Measurements from ENCODE around the gene BABAM1. TPM values are rescaled to one million over a fixed set of nuclear protein-coding genes. Genes with fewer than 3 reads are reported as not detected.

The BABAM1 gene
- total RNA-seq, 2 experiments from 2014 or later, result 98.5 to 100 TPM

DNA sequence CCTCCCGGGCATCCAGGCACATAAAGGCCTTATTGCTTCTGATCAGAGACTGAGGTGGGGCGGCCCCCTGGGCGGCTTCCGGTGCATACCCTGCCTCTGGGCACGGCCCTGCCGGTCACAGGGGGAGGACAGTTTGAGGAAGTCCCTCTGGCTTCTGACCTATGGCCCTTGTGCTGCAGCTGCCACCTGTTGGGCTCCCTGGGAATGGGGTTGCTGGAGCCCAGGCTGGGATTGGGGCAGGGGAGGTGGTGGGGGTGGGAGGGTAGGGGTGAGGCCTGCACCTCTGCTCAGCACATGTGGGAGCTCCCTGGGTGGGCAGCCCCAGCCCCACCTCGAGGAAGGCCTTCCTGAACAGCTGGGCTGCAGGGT, 56.7 kb downstream of the BABAM1 start:
- DNase-seq, result no peak
- Mint-ChIP-seq H3K27me3 (peaks cover 2% of the 10 kb centered on the region), H3K9me3 (no peaks in the 10 kb centered on the region), H3K4me1 (peaks cover 5% of the 10 kb centered on the region), H3K36me3 (ENCODE audit: low read depth) (peaks cover 26% of the 10 kb centered on the region), H3K27ac (no peak overlapping the region), H3K4me3 (no peak overlapping the region)
- ChIA-PET POLR2A (interaction anchor here (1.0 to 4.9 kb wide), 4 partner anchors 9 to 21 kb away, joined by 4 to 21 read pairs (median 7); partner anchors contain the start of genes ABHD8 and DDA1), CTCF (no interaction called here)

GRCh38 chr19:17324357-17325114, 57.3 kb downstream of the BABAM1 start:
- Mint-ChIP-seq H3K27ac (no peak overlapping the region), H3K4me1 (peaks cover 8% of the 10 kb centered on the region), H3K9me3 (no peaks in the 10 kb centered on the region), H3K27me3 (peaks cover 4% of the 10 kb centered on the region), H3K36me3 (ENCODE audit: low read depth) (peaks cover 21% of the 10 kb centered on the region), H3K4me3 (no peak overlapping the region)
- DNase-seq, result no peak
- CTCF ChIA-PET, result no interaction called here
- POLR2A ChIA-PET, result interaction anchor here (1.0 to 4.9 kb wide), 4 partner anchors 9 to 21 kb away, joined by 4 to 21 read pairs (median 7); partner anchors contain the start of genes ABHD8 and DDA1

DNA sequence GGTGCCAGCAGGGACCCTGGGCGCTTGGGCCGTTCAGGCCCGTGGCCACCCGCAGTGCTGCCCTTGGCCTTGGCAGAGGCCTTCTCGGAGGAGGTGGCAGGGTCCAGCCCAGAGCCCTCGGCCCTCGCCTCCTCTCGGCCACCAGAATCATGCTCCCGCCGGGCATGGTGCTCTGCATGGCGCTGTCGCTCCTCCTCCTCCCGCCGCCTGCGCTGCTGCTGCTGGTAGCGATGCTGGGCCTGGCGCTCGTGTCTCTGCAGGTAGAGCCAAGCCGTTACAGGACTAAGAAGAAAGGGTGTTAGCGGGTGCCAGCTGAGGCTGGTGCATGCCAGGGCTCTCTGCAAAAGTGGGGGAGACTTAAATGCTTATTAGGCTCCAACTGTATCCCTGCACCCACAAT, 57.9 kb downstream of the BABAM1 start:
- H3K27ac Mint-ChIP-seq, result no peak overlapping the region
- peaks cover 9% of the 10 kb centered on the region for H3K27me3 Mint-ChIP-seq
- H3K4me3 Mint-ChIP-seq, result no peak overlapping the region
- ChIA-PET POLR2A (interaction anchor here (1.3 to 4.9 kb wide), 3 partner anchors 8 to 16 kb away, joined by 4 to 21 read pairs (median 10); partner anchors contain the start of gene DDA1), CTCF (no interaction called here)
- DNase-seq, result no peak
- H3K36me3 Mint-ChIP-seq (ENCODE audit: low read depth), result peaks cover 18% of the 10 kb centered on the region
- H3K4me1 Mint-ChIP-seq, result peaks cover 12% of the 10 kb centered on the region
- H3K9me3 Mint-ChIP-seq, result no peaks in the 10 kb centered on the region

DNA sequence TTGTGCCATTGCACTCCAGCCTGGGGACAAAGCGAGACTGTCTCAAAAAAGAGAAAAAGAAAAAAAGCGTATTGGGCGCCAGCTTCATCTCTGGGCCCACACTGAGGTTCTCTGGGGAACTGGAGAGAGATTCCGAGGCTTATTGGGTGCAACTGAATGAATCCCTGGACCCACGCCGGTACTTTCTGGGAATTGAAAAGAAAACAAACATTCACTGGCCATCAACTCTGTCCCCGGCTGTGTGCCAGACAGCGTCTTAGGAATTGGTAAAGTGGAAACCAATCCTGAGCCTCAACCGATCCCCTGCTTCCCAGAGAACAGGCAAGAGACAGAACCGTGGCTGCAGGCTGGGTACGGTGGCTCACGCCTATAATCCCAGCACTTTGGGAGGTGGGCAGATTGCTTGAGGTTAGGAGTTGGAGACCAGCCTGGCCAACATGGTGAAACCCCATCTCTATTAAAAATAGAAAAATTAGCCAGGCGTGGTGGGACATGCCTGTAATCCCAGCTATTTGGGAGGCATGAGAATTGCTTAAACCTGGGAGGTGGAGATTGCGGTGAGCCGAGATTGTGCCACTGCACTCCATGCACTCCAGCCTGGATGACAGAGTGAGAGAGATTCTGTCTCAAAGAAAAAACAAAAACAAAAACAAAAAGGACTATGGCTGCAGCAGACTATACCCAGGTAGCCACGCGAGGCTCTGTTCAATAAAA, 58.8 kb downstream of the BABAM1 start:
- Mint-ChIP-seq H3K4me3 (no peak overlapping the region), H3K9me3 (no peaks in the 10 kb centered on the region), H3K27ac (no peak overlapping the region), H3K4me1 (peaks cover 17% of the 10 kb centered on the region), H3K36me3 (ENCODE audit: low read depth) (peaks cover 16% of the 10 kb centered on the region), H3K27me3 (peaks cover 15% of the 10 kb centered on the region)
- no peak for DNase-seq
- CTCF ChIA-PET, result no interaction called here
- POLR2A ChIA-PET, result interaction anchor here (1.4 to 2.2 kb wide), 3 partner anchors 8 to 17 kb away, joined by 3 to 10 read pairs (median 3); partner anchors contain the start of gene DDA1

DNA sequence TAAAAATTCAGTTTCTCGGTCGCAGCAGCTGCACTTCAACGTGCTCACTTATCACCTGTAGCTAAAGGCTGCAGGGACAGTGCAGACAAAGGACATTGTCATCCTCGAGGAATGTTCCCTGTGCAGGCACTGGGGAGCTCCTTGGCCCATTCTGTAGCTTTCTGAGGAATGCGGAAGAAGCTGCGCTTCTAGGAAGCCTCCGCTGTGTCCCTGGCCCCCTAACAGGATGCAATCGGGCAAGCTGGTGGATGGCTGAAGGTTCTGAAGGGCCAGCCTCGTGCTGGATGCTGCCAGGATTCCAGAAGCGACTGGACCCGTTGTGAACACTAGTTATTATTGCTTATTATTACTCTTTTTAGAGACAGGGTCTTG, 59.3 kb downstream of the BABAM1 start:
- peaks cover 17% of the 10 kb centered on the region for H3K4me1 Mint-ChIP-seq
- no peaks in the 10 kb centered on the region for H3K9me3 Mint-ChIP-seq
- H3K4me3 Mint-ChIP-seq, result no peak overlapping the region
- peaks cover 15% of the 10 kb centered on the region for H3K27me3 Mint-ChIP-seq
- ChIA-PET POLR2A (interaction anchor here (1.4 to 1.5 kb wide), 2 partner anchors 9 to 16 kb away, joined by 3 read pairs; no protein-coding TSS in a partner anchor), CTCF (no interaction called here)
- H3K27ac Mint-ChIP-seq, result no peak overlapping the region
- no peak for DNase-seq
- H3K36me3 Mint-ChIP-seq (ENCODE audit: low read depth), result peaks cover 15% of the 10 kb centered on the region

GRCh38 chr19:17327068-17327653, 59.9 kb downstream of the BABAM1 start:
- H3K27me3 Mint-ChIP-seq, result peaks cover 15% of the 10 kb centered on the region
- POLR2A ChIA-PET, result interaction anchor here (1.4 to 1.5 kb wide), 3 partner anchors 8 to 17 kb away, joined by 3 to 5 read pairs (median 3); no protein-coding TSS in a partner anchor
- CTCF ChIA-PET, result no interaction called here

GRCh38 chr19:17327654-17328516, 60.6 kb downstream of the BABAM1 start:
- ChIA-PET CTCF (interaction anchor here (0.6 kb wide), 1 partner anchor 16 kb away, joined by 3 read pairs; no protein-coding TSS in a partner anchor), POLR2A (interaction anchor here (1.0 to 1.8 kb wide), 3 partner anchors 9 to 19 kb away, joined by 5 read pairs; partner anchors contain the start of gene DDA1)
- no peak overlapping the region for H3K27ac Mint-ChIP-seq
- H3K27me3 Mint-ChIP-seq, result peaks cover 15% of the 10 kb centered on the region
- H3K4me1 Mint-ChIP-seq, result peaks cover 23% of the 10 kb centered on the region
- peak overlapping the region; percentile 32 for H3K4me3 Mint-ChIP-seq
- peaks cover 15% of the 10 kb centered on the region for H3K36me3 Mint-ChIP-seq (ENCODE audit: low read depth)
- no peaks in the 10 kb centered on the region for H3K9me3 Mint-ChIP-seq
- DNase-seq, result peak; percentile 55

More at GRCh38 chr19:17327068-17327653, 59.9 kb downstream of the BABAM1 start:
- H3K27ac Mint-ChIP-seq, result no peak overlapping the region
- H3K36me3 Mint-ChIP-seq (ENCODE audit: low read depth), result peaks cover 15% of the 10 kb centered on the region
- no peak for DNase-seq
- H3K4me3 Mint-ChIP-seq, result no peak overlapping the region
- peaks cover 17% of the 10 kb centered on the region for H3K4me1 Mint-ChIP-seq
- H3K9me3 Mint-ChIP-seq, result no peaks in the 10 kb centered on the region

Other genes with a start within 250 kb of the BABAM1 start
- 1 to 10 TPM; 1.2 to 1.4 TPM for gene CPAMD8, start 240.6 kb upstream of the BABAM1 start, total RNA-seq
- 10 to 100 TPM; 37.0 to 40.6 TPM for gene HAUS8, start 192.0 kb upstream of the BABAM1 start, total RNA-seq
- gene MYO9B, start 191.7 kb upstream of the BABAM1 start, total RNA-seq, result 100 to 1,000 TPM; 190 to 203 TPM
- 10 to 100 TPM; 19.9 to 20.4 TPM for gene USE1, start 52.1 kb upstream of the BABAM1 start, total RNA-seq
- 10 to 100 TPM; 20.9 to 22.6 TPM for gene OCEL1, start 41.2 kb upstream of the BABAM1 start, total RNA-seq
- 1 to 10 TPM; 5.7 to 6.5 TPM for gene NR2F6, start 21.5 kb upstream of the BABAM1 start, total RNA-seq
- gene USHBP1, start 2.7 kb upstream of the BABAM1 start, total RNA-seq, result under 1 TPM; 0.38 to 0.45 TPM
- gene ANKLE1, start 14.5 kb downstream of the BABAM1 start, total RNA-seq, result 1 to 10 TPM; 7.6 to 8.2 TPM
- gene ABHD8, start 36.0 kb downstream of the BABAM1 start, total RNA-seq, result 10 to 100 TPM; 10.6 to 12.2 TPM
- 10 to 100 TPM; 82.8 to 98.3 TPM for gene MRPL34, start 38.4 kb downstream of the BABAM1 start, total RNA-seq
- gene DDA1, start 42.1 kb downstream of the BABAM1 start, total RNA-seq, result 10 to 100 TPM; 58.6 to 61.2 TPM
- 10 to 100 TPM; 20.2 TPM for gene ANO8, start 67.4 kb downstream of the BABAM1 start, total RNA-seq
- gene GTPBP3, start 70.1 kb downstream of the BABAM1 start, total RNA-seq, result 10 to 100 TPM; 30.2 to 34.2 TPM
- not detected for gene PLVAP, start 109.9 kb downstream of the BABAM1 start, total RNA-seq
- gene CCDC194, start 126.8 kb downstream of the BABAM1 start, total RNA-seq, result 1 to 10 TPM; 4.9 to 7.0 TPM
- 100 to 1,000 TPM; 288 to 301 TPM for gene BST2, start 138.2 kb downstream of the BABAM1 start, total RNA-seq
- gene MVB12A, start 152.6 kb downstream of the BABAM1 start, total RNA-seq, result 10 to 100 TPM; 44.5 to 45.3 TPM
- gene TMEM221, start 181.2 kb downstream of the BABAM1 start, total RNA-seq, result not detected
- gene NXNL1, start 193.5 kb downstream of the BABAM1 start, total RNA-seq, result not detected
- gene SLC27A1, start 203.1 kb downstream of the BABAM1 start, total RNA-seq, result 1 to 10 TPM; 3.6 to 4.1 TPM
- gene PGLS, start 244.2 kb downstream of the BABAM1 start, total RNA-seq, result 10 to 100 TPM; 65.0 to 65.9 TPM